CD4-positive, alpha-beta T cell treated with Interleukin-17A for 1 hour (primary cell): ENCODE measurements around the gene MAOA.
A peak's percentile ranks its signal among the peaks of the same experiment; 100 is the strongest.
"Not testable (repeated sequence)": the region's sequence is repeated elsewhere in the genome, so short reads cannot be mapped to it uniquely, and the experiment has no call there.

Source experiments
- DNase-seq: peaks from one replicate; pipeline ENCODE4 v3.0.0-alpha.2; 2020

MAOA gene

DNA sequence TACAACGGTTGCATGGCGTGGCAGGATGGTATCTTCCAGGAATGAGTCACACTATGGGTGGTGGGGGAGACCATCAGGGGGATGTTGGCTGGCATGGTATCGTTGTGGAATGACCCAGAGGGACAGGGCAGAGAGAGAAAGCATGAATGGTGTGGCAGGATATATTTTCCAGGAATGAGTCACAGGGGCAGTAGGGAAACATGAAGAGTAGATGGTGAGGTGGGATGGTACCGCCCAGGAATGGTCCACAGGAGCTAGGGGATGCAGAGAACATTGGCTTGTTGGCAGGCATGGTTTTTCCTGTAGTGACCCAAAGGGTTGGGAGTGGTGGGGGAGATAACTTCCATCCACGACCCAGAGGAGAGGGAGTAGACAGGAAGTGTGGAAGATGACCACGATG lies 62.4 kb downstream of the MAOA start:
- DNase-seq: no peak

DNA sequence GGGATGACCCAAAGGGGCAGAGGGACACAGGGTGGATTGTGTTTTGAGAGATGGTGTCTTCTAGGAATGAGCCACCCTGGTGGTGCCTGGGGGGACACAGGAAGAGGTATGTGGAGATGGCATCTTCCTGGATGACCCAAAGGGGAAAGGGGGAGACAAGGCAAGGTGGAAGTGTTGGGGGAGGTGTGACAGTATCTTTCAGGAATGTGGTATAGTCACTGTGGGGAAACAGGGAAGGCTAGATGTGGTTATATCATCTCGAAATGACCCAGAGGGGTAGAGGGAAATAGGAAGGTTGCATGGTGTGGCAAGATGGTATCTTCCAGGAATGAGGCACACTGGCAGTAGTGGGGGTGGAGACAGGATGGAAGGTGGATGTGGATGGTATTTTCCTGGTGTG lies 62.9 kb downstream of the MAOA start:
- DNase-seq: no peak

DNA sequence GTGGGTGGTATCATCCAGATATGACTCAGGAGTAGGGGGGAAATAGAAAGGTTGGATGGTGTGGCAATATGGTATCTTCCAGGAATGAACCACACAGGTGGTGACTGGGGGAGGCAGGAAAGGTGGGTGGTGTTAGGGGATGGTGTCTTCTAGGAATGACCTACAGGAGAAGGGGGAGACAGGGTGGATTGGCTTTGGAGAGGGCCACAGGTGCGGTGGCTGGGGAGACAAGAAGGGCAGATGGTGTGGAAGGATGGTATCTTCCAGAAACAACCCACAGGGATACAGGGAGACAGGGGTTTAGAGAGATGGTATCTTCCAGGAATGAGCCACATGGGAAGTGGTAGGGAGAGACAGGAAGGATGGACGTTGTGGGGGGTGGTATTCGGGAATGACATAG lies 64.0 kb downstream of the MAOA start:
- no peak for DNase-seq

DNA sequence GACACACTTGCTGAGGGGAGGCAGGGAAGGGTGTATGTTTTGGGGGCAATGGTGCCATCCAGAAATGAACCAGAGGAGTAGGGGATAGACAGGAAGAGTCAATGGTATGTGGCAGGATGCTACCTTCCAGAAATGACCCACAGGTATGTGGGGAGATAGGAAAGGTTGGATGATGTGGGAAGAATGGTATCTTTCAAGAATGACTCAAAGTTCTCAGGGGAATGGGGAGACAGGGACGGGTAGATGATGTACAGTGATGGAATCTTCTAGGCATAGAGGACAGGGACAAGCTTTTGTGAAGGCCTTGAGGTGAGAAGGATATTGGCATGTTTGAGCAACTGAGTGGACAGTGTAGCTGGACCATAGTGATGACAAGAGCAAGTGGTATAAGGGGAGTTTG lies 64.9 kb downstream of the MAOA start:
- no peak for DNase-seq

DNA sequence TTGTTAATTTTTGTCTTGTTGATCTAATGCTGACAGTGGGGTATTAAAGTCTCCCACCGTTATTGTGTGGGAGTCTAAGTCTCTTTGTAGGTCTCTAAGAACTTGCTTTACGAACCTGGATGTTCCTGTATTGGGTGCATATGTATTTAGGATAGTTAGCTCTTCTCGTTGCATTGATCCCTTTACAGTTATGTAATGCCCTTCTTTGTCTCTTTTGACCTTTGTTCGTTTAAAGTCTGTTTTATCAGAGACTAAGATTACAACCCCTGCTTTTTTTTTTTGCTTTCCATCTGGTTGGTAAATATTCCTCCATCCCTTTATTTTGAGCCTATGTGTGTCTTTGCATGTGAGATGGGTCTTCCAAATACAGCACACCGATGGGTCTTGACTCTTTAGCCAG lies 69.1 kb downstream of the MAOA start:
- not testable (repeated sequence) for DNase-seq

DNA sequence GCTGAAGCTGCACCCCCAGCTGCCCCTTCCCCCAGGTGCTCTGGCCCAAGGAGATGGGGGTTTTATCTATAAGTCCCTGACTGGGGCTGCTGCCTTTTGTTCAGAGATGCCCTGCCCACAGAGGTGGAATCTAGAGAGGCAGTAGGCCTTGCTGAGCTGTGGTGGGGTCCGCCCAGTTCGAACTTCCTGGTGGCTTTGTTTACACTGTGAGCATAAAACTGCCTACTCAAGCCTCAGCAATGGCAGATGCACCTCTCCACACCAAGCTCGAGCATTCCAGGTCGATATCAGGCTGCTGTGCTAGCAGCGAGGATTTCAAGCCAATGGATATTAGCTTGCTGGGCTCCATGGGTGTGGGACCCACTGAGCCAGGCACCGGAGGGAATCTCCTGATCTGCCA lies 71.2 kb downstream of the MAOA start:
- not testable (repeated sequence) for DNase-seq

DNA sequence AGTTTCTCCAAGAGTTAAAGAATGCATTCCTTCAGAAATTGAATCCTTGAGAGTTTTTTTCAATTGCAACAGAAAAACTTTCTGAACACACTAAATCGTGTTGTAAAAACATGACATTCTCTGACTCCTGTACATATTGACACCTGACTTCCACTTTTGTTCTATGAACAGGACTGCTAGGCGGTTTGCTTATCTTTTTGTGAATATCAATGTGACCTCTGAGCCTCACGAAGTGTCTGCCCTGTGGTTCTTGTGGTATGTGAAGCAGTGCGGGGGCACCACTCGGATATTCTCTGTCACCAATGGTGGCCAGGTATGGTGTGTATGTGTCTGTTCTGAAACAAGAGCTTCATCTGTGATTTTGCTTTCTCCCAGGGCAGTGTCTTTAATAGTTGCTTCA lies 71.9 kb downstream of the MAOA start:
- DNase-seq: no peak

DNA sequence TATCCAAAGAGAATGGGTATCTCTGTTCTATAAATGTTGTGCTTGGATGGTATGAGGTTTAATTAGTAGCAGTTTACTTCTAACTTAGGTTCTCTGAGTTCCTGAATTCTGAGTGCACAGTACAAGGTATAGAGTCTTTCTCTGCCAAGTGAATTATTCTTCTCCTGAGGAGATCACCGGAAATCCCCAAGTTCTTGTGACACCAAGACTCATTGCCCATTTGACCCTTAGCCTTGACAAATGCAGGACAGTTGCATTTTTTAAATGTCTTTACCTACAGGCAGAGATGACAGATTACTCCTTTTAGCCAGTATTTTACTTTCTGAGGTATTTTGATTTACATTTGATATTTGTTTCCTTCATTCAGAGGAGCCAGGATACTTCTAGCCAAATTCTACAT lies 72.9 kb downstream of the MAOA start:
- DNase-seq: no peak

DNA sequence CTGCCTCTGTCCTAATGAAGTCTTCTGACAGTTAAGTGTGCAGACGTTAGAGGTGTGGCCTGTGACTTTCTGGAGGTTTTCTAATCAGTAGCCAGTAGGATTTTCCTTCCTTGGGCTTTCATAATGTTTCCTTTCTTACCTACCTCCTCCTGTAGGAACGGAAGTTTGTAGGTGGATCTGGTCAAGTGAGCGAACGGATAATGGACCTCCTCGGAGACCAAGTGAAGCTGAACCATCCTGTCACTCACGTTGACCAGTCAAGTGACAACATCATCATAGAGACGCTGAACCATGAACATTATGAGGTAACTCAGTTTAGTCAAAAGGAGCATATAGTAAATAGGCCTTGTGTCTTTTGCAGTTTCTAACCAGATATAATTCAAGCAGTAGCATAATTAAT lies 75.0 kb downstream of the MAOA start:
- DNase-seq: no peak

DNA sequence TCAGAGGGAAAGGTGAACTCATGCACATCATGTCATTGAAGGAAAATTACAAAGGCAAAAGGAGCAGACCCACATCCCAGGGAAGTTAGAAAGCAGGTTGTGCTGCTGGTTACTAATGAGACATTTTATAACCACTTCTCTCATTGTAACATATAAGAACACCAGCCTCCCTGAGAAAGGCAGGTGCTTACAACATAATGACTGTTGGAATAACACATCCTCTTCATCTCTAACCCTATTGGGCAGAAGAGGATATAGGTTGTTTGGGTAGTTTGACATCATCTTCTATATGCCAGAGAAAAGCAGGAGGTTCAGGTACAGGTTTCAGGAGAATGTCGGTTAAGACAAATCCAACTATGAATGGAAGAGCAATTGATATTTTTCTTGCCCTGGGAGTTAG lies 77.6 kb downstream of the MAOA start:
- no peak for DNase-seq

DNA sequence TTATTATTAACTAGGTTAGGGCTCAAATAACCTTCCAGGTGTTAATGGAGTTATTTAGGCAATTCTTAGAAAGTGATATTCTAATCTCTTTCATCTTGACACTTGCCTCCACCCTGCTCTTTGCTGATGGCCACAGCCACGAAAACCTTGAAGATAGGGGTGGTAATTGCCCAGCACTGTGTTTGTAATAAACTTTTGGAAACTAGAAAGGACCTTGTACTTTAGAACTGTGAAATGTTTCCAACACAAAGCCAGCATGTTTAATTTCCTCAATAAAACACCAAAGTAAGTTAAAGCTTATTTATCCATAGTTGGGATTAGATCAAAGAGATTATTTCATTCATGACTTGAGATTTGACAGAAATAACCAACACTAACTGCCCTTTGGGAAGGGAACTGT lies 78.3 kb downstream of the MAOA start:
- DNase-seq: no peak

DNA sequence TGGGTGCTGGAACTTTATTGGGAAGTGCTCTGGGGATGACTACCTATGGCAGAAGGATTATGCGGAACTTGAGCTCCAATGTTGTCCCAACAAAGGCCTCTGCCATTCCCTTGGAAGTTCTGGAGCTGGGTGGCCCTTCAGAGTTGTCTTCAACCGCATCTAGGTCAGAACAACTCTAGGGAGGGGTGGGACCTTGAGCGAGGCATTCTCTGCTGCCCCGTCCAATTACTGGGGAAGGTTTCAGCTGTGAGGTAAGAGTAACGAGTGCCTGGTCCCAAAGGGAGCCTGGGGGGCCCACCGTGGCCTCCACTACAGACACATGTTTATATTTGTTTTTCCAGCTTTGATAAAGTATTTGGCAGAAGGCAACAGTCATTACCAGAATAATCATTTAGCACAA lies 79.4 kb downstream of the MAOA start:
- no peak for DNase-seq

DNA sequence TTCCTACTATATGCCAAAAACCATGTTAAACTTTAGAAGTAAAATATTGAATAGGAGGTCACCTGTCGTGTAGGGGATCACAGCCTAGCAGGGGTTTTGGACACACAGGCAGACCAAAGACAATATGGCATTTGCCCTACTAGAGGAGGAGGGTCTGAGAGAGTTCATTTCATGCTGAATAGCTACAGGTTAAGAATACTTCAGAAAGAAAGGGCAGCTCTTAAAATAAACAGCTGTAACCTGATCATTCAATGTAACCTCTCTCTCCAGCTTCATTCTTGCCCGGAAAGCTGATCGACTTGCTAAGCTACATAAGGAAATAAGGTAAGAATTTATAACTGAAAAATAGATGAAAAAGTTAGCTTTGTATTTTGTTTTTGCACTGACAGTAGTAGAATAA lies 79.9 kb downstream of the MAOA start:
- no peak for DNase-seq

DNA sequence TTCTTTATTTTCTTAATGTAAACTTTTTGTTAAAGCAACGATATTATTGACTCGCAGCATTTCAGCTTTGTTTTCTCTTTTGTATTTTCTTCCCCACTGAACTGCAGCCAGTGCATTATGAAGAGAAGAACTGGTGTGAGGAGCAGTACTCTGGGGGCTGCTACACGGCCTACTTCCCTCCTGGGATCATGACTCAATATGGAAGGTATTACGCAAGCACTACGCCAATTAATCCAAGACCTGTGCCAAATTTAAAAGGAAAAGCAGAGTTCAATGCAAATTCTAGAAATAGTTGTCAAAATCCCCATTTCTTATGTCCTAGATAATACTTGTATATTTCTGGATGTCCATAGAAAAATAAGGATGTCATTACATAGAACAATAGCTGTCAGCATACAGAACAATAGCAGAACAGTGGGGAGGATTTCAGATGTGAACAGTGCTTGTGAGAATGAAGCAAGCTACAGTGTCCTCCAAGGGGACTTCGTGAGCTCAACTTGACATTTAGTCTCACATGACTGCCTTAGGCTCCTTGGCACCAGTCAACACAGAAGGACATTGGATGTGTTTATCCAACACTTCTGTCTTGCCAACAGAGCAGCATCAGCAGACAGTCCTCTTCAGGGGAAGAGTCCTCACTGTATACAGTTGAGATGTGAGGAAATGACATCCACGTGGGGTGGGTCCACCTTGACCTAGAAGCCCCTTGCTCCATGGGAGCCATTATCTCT lies 85.9 kb downstream of the MAOA start:
- no peak for DNase-seq

DNA sequence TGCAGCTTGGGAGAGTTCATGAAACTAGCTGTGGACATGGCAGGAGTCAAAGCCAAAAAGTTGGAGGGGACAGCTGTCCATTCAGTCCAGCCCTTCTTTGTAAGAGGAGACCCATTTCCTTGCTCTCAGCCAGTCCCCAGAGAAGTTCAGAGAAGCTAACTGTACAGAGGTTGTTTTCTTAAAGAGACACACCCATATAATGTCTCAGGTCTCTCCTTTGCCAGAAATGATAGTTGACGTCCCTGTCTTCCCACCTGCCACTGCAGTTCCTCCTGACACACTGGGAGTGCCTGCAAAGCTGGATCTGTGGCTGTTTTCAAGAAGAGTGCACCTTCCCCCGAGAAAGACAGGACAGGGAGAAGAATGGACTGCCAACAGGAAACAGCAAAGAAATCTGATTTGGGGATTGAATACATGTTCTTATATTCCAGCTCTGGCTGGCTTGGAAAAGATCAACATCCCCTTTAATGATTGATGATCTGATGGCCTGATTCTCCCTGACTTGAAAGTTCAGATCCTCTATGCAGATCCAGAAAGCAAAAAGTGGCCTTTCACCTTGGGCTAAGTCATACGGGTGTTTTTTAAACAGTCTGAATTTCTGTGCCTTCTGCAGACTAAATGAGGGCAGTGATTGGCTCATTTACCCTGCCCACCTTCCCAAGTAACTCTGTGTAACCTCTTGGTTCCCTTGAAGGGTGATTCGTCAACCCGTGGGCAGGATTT lies 87.2 kb downstream of the MAOA start:
- DNase-seq: no peak

DNA sequence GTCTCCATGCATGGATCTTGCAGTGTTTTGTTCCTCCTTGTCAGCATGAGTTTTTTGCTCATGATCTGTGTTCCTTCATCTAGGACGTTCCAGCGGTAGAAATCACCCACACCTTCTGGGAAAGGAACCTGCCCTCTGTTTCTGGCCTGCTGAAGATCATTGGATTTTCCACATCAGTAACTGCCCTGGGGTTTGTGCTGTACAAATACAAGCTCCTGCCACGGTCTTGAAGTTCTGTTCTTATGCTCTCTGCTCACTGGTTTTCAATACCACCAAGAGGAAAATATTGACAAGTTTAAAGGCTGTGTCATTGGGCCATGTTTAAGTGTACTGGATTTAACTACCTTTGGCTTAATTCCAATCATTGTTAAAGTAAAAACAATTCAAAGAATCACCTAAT lies 88.2 kb downstream of the MAOA start:
- DNase-seq: no peak

DNA sequence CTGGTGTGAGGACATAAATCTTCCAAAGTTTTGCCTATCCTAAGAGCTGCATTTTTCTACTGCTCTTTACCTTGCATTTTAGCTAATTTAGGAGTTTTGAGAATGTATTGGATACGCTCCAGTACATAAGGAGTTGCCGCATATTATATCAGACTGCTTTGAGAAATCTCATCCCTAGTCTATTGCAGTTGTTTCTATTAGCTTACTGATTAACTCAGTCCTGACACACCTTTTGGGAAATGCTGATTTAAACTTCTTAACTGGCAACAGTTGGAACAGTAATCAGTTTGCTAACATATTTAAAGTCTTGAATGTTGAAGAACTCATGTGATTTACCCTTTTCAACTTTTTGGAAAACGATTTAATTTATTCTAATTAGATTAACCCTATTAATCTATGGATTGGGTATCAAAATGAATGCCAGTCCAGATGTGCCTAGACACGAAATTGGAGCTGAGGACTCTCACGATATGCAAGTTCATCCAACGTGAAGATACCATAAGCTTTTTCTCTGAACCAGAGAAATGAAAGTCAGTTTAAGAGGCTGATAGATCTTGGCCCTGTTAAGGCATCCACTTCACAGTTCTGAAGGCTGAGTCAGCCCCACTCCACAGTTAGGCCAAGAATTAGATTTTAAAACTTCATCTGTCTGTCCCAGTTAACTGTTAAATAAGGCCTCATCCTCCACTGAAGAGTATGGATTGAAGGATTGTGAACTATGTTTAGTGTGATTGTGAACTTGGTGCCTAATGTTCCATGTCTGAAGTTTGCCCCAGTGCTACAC lies 90.0 kb downstream of the MAOA start:
- no peak for DNase-seq

DNA sequence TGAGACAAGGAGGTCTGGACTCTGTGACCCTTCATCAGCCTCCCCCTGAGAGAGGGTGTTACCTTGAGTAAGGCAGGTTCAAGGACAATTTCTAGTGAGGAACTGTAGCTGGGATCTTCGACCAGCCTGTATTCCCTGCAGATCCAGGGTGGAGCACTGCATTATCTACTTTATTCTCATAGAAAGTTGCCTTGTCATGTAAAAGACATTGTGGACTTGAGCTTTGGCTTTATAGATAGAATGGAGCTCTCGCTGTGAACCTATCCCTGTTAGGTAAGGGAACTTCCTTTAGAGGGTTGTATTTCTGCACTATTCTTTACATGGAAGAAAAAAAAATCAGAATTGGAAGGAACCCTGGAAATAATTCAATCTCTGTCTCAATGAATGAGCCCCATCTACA lies 91.4 kb downstream of the MAOA start:
- DNase-seq: no peak

DNA sequence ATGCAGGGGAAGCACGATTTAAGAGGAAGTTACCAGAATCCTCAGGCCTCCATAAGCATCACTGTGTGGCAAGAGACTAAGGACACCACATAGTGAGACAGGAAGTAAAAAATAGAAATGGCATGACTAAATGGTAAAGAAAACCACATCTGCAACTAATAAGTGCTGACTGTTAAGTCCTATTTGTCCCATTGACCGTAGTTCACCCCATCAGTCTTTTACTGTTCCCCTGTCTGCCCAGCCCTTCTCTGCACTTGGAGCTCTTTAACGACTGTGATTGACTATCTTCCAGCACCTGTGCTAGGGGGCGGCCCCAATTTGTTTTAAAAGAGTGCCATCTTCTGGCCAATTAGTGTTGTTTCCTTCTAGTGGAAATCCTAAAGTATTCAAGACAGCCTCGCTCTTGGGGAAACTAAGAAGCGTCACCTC lies 94.2 kb downstream of the MAOA start:
- DNase-seq: peak; percentile 64

DNA sequence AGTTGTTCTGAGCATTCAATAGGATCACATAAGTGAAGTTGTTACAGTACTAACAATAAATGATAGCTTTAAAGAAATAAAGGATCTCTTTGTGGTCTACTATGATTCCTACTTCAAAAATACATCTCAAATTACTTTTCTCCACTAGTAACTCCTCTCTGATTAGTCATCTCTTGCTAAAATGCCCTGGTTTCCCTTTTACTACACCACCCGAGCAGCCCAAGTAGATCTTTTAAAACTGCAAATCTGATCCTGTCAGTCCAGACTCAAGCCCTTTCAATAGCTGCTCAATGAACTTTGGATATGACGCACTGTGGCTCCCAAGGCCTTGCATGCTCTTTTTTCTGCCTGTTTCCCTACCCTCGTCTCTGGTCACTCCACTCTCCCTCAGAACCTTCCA lies 97.5 kb downstream of the MAOA start:
- no peak for DNase-seq

DNA sequence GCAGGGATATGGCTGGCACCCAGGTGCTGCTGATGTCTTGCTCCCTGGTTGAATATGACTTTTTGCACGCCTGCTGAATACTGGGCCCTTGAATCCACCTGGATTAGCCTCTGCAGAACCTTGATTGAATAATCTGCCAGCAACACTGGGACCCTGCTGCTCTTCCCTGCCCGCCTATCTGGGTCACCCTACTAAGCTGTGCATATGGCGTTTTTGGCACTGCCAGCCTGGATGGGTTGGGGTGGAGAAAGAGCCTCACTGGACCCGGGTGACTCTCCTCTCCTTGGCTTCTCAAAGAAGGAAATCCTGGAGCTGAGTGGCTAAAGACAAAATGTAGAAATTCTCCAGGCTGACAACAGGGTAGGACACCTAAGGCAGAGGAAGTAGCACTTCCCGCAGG lies 100.0 kb downstream of the MAOA start:
- no peak for DNase-seq

DNA sequence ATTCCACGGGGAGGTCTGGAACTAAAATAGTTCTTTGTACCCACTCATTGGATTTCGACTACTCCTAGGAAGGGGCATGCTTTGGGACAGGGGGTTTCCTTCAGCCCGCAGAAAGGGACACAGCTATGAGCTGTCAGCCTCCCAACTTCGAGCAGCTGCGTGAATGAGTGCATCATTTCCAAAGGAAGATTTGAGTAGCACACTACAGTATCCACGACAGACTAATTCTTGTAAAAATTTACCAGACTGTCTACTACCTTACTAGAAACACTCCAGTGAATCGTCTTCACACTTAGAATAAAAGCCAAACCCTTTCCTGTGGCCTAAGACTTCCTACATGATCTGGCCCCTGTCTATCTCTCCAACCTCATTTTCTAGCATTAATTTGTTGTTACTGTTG lies 101.9 kb downstream of the MAOA start:
- DNase-seq: no peak

DNA sequence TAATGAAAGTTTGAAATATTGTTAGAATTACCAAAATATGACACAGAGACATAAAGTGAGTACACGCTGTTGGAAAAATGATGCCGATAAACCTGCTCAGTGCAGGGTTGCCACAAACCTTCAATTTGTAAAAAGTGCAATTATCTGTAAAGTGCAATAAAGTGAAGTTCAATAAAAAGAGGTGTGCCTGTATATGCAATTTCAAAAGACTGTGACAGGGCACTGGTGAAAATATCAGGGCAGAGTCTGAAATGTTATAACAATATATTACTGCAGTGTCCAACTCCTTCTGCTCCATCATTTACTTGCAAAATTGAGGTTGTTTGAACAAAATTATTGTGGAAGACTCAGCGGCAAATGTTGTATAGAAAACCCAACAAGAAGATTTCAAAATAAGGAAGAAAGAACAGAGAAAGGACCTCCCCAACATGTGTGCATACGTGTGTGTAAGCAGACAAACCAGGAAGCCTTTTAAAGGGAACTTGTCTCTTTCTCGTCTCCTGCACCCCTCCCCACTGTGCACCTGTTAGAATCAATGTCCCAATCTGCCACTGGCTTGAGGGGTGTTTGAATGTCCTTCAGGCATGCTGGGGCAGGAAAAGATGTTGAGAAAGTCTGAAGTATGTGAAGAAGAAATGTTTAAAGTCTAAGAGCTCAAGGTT lies 130.0 kb downstream of the MAOA start:
- no peak for DNase-seq
